Activated B cell treated with CpG ODN at 0.5 μM for 24 hours (primary cell): ENCODE measurements around the gene MLIP. TPM values are rescaled to one million over a fixed set of nuclear protein-coding genes. Genes with fewer than 3 reads are reported as not detected.

ENCODE experiments used
- ATAC-seq: fragments of 200-7000 bp; cut with Tn5 transposase; one replicate; pipeline ENCODE4 v1.10.0; 2021; ENCODE audit warnings: low read depth, mild to moderate bottlenecking, moderate library complexity
- CTCF ChIA-PET: fragments of 350-600 bp; sonication (Branson Sonifier 250); formaldehyde crosslinking; loops from one replicate; lab custom pipeline; 2021; ENCODE audit warnings: antibody characterized with exemption; lab: Charles Lee
- POLR2A ChIA-PET: fragments of 350-600 bp; sonication (Branson Sonifier 250); formaldehyde crosslinking; loops from one replicate; lab custom pipeline; 2021; ENCODE audit warnings: antibody characterized with exemption; lab: Charles Lee
- DNase-seq: peaks from one replicate; pipeline ENCODE4 v3.0.0; 2022
- H3K27ac Mint-ChIP-seq: one replicate; pipeline ENCODE4 v1.8.0; 2020; ENCODE audit warnings: mixed read lengths
- H3K27me3 Mint-ChIP-seq: one replicate; pipeline ENCODE4 v1.8.0; 2021; ENCODE audit warnings: mixed read lengths
- H3K36me3 Mint-ChIP-seq: one replicate; pipeline ENCODE4 v1.8.0; 2021; ENCODE audit warnings: low read depth, mixed read lengths
- H3K4me1 Mint-ChIP-seq: one replicate; pipeline ENCODE4 v1.8.0; 2021; ENCODE audit warnings: mixed read lengths
- H3K4me3 Mint-ChIP-seq: one replicate; pipeline ENCODE4 v1.8.0; 2020; ENCODE audit warnings: mild to moderate bottlenecking, mixed read lengths
- H3K9me3 Mint-ChIP-seq: one replicate; pipeline ENCODE4 v1.8.0; 2020; ENCODE audit warnings: mixed read lengths
- CTCF ChIP-seq: fragments of 200-600 bp; IDR thresholded peaks from one replicate; pipeline ENCODE4 v1.8.0; 2022; ENCODE audit warnings: antibody characterized with exemption, mild to moderate bottlenecking
- intact Hi-C: fragments of 100-400 bp; cut with micrococcal nuclease; formaldehyde crosslinking; loops from one replicate; pipeline ENCODE4 v1.15.1; 2024
- total RNA-seq: library from RNA; stranded (reverse); gene quantifications from 2 replicates; pipeline ENCODE4 v1.2.3, GENCODE V29; 2022

MLIP gene
- total RNA-seq, 1 donor from 2014 or later, result not detected

DNA sequence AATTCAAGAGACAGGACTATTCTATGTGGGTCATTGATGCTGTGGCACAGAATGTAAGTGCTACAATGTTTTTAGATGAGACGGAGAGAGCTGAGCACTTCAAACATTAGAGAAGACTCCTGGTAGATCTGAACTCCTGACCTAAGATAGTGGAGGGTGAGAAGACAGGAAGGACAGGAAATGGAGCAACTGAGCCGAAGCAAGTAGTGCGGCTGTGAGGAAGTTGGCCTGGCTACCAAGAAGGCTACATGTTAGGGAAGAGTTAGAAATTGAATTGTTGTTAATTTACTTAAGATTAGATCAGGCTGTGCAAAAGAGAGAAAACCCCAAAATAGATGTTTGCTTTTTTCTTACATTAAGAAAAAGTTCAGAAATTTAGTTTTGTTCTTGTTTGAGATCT is 14.4 kb upstream of the MLIP start:
- CTCF ChIA-PET, result no interaction called here
- no peak overlapping the region for H3K4me3 Mint-ChIP-seq
- intact Hi-C loops, result no loop called here
- no peaks in the 10 kb centered on the region for H3K4me1 Mint-ChIP-seq
- H3K9me3 Mint-ChIP-seq, result no peaks in the 10 kb centered on the region
- no peak for ATAC-seq
- POLR2A ChIA-PET, result no interaction called here
- TF ChIP-seq CTCF, result no peak
- no peak overlapping the region for H3K27ac Mint-ChIP-seq
- no peak for DNase-seq
- no peaks in the 10 kb centered on the region for H3K27me3 Mint-ChIP-seq
- no peaks in the 10 kb centered on the region for H3K36me3 Mint-ChIP-seq

DNA sequence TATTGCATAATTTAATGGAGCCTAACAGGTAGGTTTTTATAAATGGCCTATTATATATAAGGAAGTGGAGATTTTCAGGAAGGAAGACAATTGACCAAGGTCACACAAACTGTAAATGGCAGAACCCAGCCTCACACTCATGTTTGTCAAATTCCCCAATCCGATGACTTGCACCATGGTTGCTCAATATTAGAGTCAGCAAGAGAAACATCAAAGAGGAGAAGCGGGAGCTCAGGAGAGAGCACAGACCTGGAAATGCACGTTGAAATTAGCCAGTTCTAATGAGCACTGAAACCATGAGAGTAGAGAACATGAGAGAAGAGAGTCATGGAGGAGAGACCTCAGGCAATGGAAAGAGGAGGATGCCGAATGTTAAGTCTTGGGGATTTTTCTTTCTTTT is 13.5 kb upstream of the MLIP start:
- CTCF ChIA-PET, result no interaction called here
- H3K4me3 Mint-ChIP-seq, result no peak overlapping the region
- POLR2A ChIA-PET, result no interaction called here
- H3K9me3 Mint-ChIP-seq, result no peaks in the 10 kb centered on the region
- DNase-seq, result no peak
- H3K27ac Mint-ChIP-seq, result no peak overlapping the region
- no peak for TF ChIP-seq CTCF
- H3K27me3 Mint-ChIP-seq, result no peaks in the 10 kb centered on the region
- intact Hi-C loops, result no loop called here
- ATAC-seq, result no peak
- no peaks in the 10 kb centered on the region for H3K4me1 Mint-ChIP-seq
- no peaks in the 10 kb centered on the region for H3K36me3 Mint-ChIP-seq

GRCh38 chr6:54098450-54099044 is 12.7 kb upstream of the MLIP start:
- POLR2A ChIA-PET, result no interaction called here
- DNase-seq (no peak), ATAC-seq (no peak)
- no peak for TF ChIP-seq CTCF
- no peaks in the 10 kb centered on the region for H3K27me3 Mint-ChIP-seq
- H3K4me3 Mint-ChIP-seq, result no peak overlapping the region
- H3K36me3 Mint-ChIP-seq, result no peaks in the 10 kb centered on the region
- CTCF ChIA-PET, result no interaction called here
- no peak overlapping the region for H3K27ac Mint-ChIP-seq
- intact Hi-C loops, result no loop called here
- H3K9me3 Mint-ChIP-seq, result no peaks in the 10 kb centered on the region
- H3K4me1 Mint-ChIP-seq, result no peaks in the 10 kb centered on the region

GRCh38 chr6:54099225-54099624 is 12.0 kb upstream of the MLIP start:
- ATAC-seq (no peak), DNase-seq (no peak)
- H3K27ac Mint-ChIP-seq, result no peak overlapping the region
- ChIA-PET POLR2A (no interaction called here), CTCF (no interaction called here)
- H3K27me3 Mint-ChIP-seq, result no peaks in the 10 kb centered on the region
- intact Hi-C loops, result no loop called here
- H3K36me3 Mint-ChIP-seq, result no peaks in the 10 kb centered on the region
- H3K4me3 Mint-ChIP-seq, result no peak overlapping the region
- no peaks in the 10 kb centered on the region for H3K9me3 Mint-ChIP-seq
- TF ChIP-seq CTCF, result no peak
- H3K4me1 Mint-ChIP-seq, result no peaks in the 10 kb centered on the region

DNA sequence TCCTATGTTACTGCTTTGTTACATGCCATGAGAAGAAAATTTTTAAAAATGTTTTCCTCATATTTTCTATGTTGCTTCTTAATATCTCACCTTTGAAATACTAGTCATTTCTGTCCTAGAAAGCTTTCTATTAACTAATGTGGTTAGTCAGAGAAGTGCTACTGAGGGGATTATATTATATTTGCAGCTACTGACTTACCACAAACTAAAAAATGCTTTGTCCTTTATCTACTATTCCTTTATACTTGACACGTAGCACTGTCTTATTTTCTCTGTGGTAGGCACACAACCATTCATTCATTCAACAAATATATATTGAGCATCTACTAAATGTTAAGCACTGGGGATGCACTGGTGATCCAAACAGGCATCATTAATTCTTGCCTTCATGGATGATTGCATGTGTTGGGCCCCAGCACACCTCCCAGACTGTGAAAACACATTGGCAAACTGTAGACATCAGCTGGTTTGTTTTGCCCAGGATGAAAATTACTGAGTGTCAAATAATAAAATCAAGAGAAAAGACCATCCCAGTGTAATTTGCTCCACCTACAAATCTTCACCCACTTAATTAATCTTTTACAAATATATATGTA is 10.7 kb upstream of the MLIP start:
- Mint-ChIP-seq H3K4me1 (no peaks in the 10 kb centered on the region), H3K9me3 (no peaks in the 10 kb centered on the region), H3K36me3 (no peaks in the 10 kb centered on the region), H3K4me3 (no peak overlapping the region), H3K27ac (no peak overlapping the region), H3K27me3 (no peaks in the 10 kb centered on the region)
- ATAC-seq, result no peak
- intact Hi-C loops, result no loop called here
- CTCF ChIA-PET, result no interaction called here
- DNase-seq, result no peak
- POLR2A ChIA-PET, result no interaction called here
- TF ChIP-seq CTCF, result no peak
